HepG2 (cell line): ENCODE results near the gene GATM. TPM values are rescaled to one million over a fixed set of nuclear protein-coding genes. Genes with fewer than 3 reads are reported as not detected.
A peak's percentile ranks its signal among the peaks of the same experiment; 100 is the strongest.

ENCODE experiments used
- AKAP8 ChIP-seq: sonication (generic); formaldehyde crosslinking; IDR thresholded peaks from 2 replicates; pipeline ENCODE4 v1.5.1; 2020; ENCODE audit warnings: mild to moderate bottlenecking, missing genetic modification reagents
- CREB1 ChIP-seq, 2 experiments: fragments of 450-650 bp in 1 of 2; IDR thresholded peaks; 2 replicates each; pipeline ENCODE4 v1.6.1; 2016 to 2017; ENCODE audit warnings: control low read depth in 1 of 2, mild to moderate bottlenecking in 1 of 2, missing compliant biosample characterization in 1 of 2, missing genetic modification characterization in 1 of 2
- EEA1 ChIP-seq: sonication (generic); formaldehyde crosslinking; IDR thresholded peaks from 2 replicates; pipeline ENCODE4 v1.5.1; 2020; ENCODE audit warnings: mild to moderate bottlenecking, missing genetic modification reagents, borderline replicate concordance
- FOXO1 ChIP-seq: sonication (generic); formaldehyde crosslinking; IDR thresholded peaks from 2 replicates; pipeline ENCODE4 v1.4.0; 2020; ENCODE audit warnings: missing genetic modification reagents
- GTF2F1 ChIP-seq: fragments of 150-350 bp; IDR thresholded peaks from 2 replicates; pipeline ENCODE4 v1.6.1; 2014; ENCODE audit warnings: low read length
- HOMEZ ChIP-seq: IDR thresholded peaks from 2 replicates; pipeline ENCODE4 v1.6.1; 2016; ENCODE audit warnings: low read depth
- IRF2 ChIP-seq: IDR thresholded peaks from 2 replicates; pipeline ENCODE4 v1.6.1; 2018; ENCODE audit warnings: missing genetic modification reagents, missing compliant biosample characterization
- MEIS2 ChIP-seq: sonication (generic); formaldehyde crosslinking; IDR thresholded peaks from 2 replicates; pipeline ENCODE4 v1.9.0; 2021; ENCODE audit warnings: mild to moderate bottlenecking, missing genetic modification reagents
- NBN ChIP-seq: fragments of 450-650 bp; conservative IDR thresholded peaks from 2 replicates; pipeline ENCODE4 v1.6.1; 2017
- NR2F6 ChIP-seq, 2 experiments: IDR thresholded peaks; 2 replicates each; pipeline ENCODE4 v1.6.1; 2016; ENCODE audit warnings: antibody characterized with exemption in 1 of 2, mild to moderate bottlenecking in 1 of 2
- PHF8 ChIP-seq: sonication (generic); formaldehyde crosslinking; IDR thresholded peaks from 2 replicates; pipeline ENCODE4 v1.5.0; 2020; ENCODE audit warnings: missing genetic modification reagents
- POLR2AphosphoS2 ChIP-seq: IDR thresholded peaks from 2 replicates; pipeline ENCODE4 v1.6.1; 2011; ENCODE audit warnings: low read depth, low read length, improper control_type of control experiment
- RAD21 ChIP-seq: fragments of 450-650 bp; formaldehyde crosslinking; IDR thresholded peaks from 2 replicates; pipeline ENCODE4 v1.5.0; 2020; ENCODE audit warnings: mild to moderate bottlenecking
- TARDBP ChIP-seq: sonication (generic); formaldehyde crosslinking; IDR thresholded peaks from 2 replicates; pipeline ENCODE4 v1.8.0; 2022; ENCODE audit warnings: mild to moderate bottlenecking, missing genetic modification reagents
- ZFP41 ChIP-seq: sonication (generic); formaldehyde crosslinking; IDR thresholded peaks from 2 replicates; pipeline ENCODE4 v1.4.0; 2020; ENCODE audit warnings: mild to moderate bottlenecking, missing genetic modification reagents, borderline replicate concordance
- ZHX1 ChIP-seq: sonication (generic); formaldehyde crosslinking; IDR thresholded peaks from 2 replicates; pipeline ENCODE4 v1.8.1; 2022; ENCODE audit warnings: low read depth, mild to moderate bottlenecking, missing genetic modification reagents
- ZNF12 ChIP-seq: sonication (generic); formaldehyde crosslinking; IDR thresholded peaks from 2 replicates; pipeline ENCODE4 v1.5.0; 2020; ENCODE audit warnings: missing genetic modification reagents
- ZNF354B ChIP-seq: sonication (generic); formaldehyde crosslinking; IDR thresholded peaks from 2 replicates; pipeline ENCODE4 v1.8.0; 2022; ENCODE audit warnings: mild to moderate bottlenecking, missing genetic modification reagents
- ZNF501 ChIP-seq: sonication (generic); formaldehyde crosslinking; IDR thresholded peaks from 2 replicates; pipeline ENCODE4 v1.5.1; 2020; ENCODE audit warnings: mild to moderate bottlenecking, moderate library complexity, missing genetic modification reagents
- ZNF546 ChIP-seq: sonication (generic); formaldehyde crosslinking; conservative IDR thresholded peaks from 2 replicates; pipeline ENCODE4 v1.8.1; 2023; ENCODE audit warnings: mild to moderate bottlenecking, missing genetic modification reagents
- ZNF713 ChIP-seq: sonication (generic); formaldehyde crosslinking; IDR thresholded peaks from 2 replicates; pipeline ENCODE4 v1.4.0; 2020; ENCODE audit warnings: mild to moderate bottlenecking, missing genetic modification reagents
- ZNF749 ChIP-seq: sonication (generic); formaldehyde crosslinking; IDR thresholded peaks from 2 replicates; pipeline ENCODE4 v1.8.0; 2022; ENCODE audit warnings: mild to moderate bottlenecking, missing genetic modification reagents, moderate library complexity, borderline replicate concordance
- ZSCAN20 ChIP-seq: sonication (generic); formaldehyde crosslinking; IDR thresholded peaks from 2 replicates; pipeline ENCODE4 v1.4.0; 2020; ENCODE audit warnings: missing genetic modification reagents, mild to moderate bottlenecking, borderline replicate concordance
- polyA plus RNA-seq, 8 experiments: library from polyadenylated mRNA; depleted of rRNA in 3 of 8; stranded (reverse) in 7 of 8; unstranded in 1 of 8; fragments of >200 nt; fragmentation: Illumina TruSeq in 4 of 8; extraction: Trizol in 4 of 8; gene quantifications; 2 replicates each; pipeline versions ENCODE4 v1.2.1 to v1.2.3, GENCODE V29; 2011 to 2016; ENCODE audit warnings: low read depth in 4 of 8, missing spikeins in 1 of 8, mixed read lengths in 1 of 8; ENCODE audit not compliant: insufficient read depth in 1 of 8
- total RNA-seq, 5 experiments: library from RNA; depleted of rRNA; stranded (reverse); fragments of >200 nt; fragmentation: Illumina TruSeq; extraction: Trizol; gene quantifications; 2 replicates each; pipeline ENCODE4 v1.2.3, GENCODE V29; 2016; ENCODE audit warnings: low read depth in 1 of 5
- TF ChIP-seq, protein P1 (sequence below): IDR thresholded peaks from 2 replicates; pipeline ENCODE4 v1.6.1; 2016
- TF ChIP-seq, protein P2 (sequence below): sonication (generic); formaldehyde crosslinking; IDR thresholded peaks from 2 replicates; pipeline ENCODE4 v1.4.0; 2020; ENCODE audit warnings: missing genetic modification reagents

GATM gene
- total and polyA plus RNA-seq, 2 of the 13 experiments (the other 11 are each of a cell fraction or from before 2014, with no cell fraction given), result 2.1 to 16.8 TPM

DNA sequence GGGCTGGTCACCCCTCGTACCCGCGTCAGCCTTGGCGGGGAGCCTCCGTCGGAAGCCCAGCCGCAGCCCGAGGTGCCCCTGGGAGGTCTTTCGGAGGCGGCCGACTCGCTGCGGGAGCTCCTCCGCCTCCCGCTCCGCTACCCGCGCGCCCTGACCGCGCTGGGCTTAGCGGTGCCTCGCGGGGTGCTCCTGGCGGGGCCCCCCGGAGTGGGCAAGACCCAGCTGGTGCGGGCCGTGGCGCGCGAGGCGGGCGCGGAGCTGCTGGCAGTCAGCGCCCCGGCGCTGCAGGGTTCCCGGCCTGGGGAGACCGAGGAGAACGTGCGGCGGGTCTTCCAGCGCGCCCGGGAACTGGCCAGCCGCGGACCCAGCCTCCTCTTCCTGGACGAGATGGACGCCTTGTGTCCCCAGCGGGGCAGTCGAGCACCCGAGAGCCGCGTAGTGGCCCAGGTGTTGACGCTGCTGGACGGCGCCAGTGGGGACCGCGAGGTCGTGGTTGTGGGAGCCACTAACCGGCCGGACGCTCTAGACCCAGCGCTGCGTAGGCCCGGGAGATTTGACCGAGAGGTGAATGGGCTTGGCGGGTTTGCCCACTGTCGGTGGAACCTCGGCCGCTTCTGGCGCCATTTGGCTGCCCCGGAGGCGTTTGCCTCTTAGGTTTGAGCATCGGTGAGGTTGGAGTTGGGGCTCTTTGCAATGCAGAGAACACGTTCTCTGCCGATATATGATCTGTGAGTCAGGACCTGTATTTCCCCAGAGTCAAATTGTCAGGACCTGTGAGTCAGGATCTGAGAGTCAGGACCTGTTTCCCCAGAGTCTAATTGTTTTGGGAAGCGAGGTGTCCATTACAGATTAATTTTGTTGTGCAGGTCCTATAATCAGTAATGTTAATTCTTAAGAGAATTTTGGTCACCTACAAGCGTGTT lies 24.9 kb upstream of the GATM start (continued):
- TF ChIP-seq PHF8 (CRISPR knock-in tag) (0 out of 2 replicates have a peak, but pooled peaks have one; percentile 59), ZNF354B (0 out of 2 replicates have a peak, but pooled peaks have one; percentile 32), ZNF713 (CRISPR knock-in tag) (no peak), CREB1 (IDR thresholded peaks at IDR 0.05) (no peak), CREB1 (CRISPR knock-in tag; IDR thresholded peaks at IDR 0.05) (no peak), AKAP8 (CRISPR knock-in tag) (no peak), ZHX1 (CRISPR knock-in tag) (0 out of 2 replicates have a peak, but pooled peaks have one; percentile 47), HOMEZ (CRISPR knock-in tag) (no peak), NBN (no peak), MEIS2 (no peak), ZNF546 (no peak; the same call in 1 of the 2 replicates), ZFP41 (CRISPR knock-in tag) (no peak), ZNF12 (CRISPR knock-in tag) (no peak), IRF2 (CRISPR knock-in tag) (no peak), ZSCAN20 (CRISPR knock-in tag) (no peak), FOXO1 (CRISPR knock-in tag) (no peak), TARDBP (0 out of 2 replicates have a peak, but pooled peaks have one; percentile 18), EEA1 (CRISPR knock-in tag) (no peak), ZNF501 (CRISPR knock-in tag) (no peak), ZNF749 (peak; percentile 52; the same call in 1 of the 2 replicates), RAD21 (CRISPR knock-in tag) (0 out of 2 replicates have a peak, but pooled peaks have one; percentile 15), GTF2F1 (no peak), NR2F6 (IDR thresholded peaks at IDR 0.05) (no peak), NR2F6 (CRISPR knock-in tag; IDR thresholded peaks at IDR 0.05) (no peak), POLR2AphosphoS2 (no peak)
- TF ChIP-seq, protein P1, sequence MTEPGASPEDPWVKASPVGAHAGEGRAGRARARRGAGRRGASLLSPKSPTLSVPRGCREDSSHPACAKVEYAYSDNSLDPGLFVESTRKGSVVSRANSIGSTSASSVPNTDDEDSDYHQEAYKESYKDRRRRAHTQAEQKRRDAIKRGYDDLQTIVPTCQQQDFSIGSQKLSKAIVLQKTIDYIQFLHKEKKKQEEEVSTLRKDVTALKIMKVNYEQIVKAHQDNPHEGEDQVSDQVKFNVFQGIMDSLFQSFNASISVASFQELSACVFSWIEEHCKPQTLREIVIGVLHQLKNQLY (CRISPR knock-in tag), result no peak
- TF ChIP-seq, protein P2, sequence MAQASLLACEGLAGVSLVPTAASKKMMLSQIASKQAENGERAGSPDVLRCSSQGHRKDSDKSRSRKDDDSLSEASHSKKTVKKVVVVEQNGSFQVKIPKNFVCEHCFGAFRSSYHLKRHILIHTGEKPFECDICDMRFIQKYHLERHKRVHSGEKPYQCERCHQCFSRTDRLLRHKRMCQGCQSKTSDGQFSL (CRISPR knock-in tag), result no peak
